COLO668 (cell line): Measurements from ENCODE around the gene SLC31A1.
"Not testable (repeated sequence)": the region's sequence is repeated elsewhere in the genome, so short reads cannot be mapped to it uniquely, and the experiment has no call there.

Source experiments
- DNase-seq: peaks from one replicate; lab custom pipeline; 2025; ENCODE audit not compliant: unreplicated experiment; lab: John Stamatoyannopoulos, UW

The SLC31A1 gene

GRCh38 chr9:113258282-113258681 lies 36.9 kb downstream of the SLC31A1 start:
- DNase-seq: no peak

- no peak for DNase-seq
Observed at GRCh38 chr9:113261917-113262671, 40.8 kb downstream of the SLC31A1 start.

GRCh38 chr9:113266174-113266573 lies 44.8 kb downstream of the SLC31A1 start:
- no peak for DNase-seq

GRCh38 chr9:113267911-113268566 lies 46.7 kb downstream of the SLC31A1 start:
- DNase-seq: no peak

- DNase-seq: no peak
Observed at GRCh38 chr9:113269355-113269754, 48.0 kb downstream of the SLC31A1 start.

GRCh38 chr9:113269871-113270270 lies 48.5 kb downstream of the SLC31A1 start:
- DNase-seq: no peak

GRCh38 chr9:113274474-113275156 lies 53.3 kb downstream of the SLC31A1 start:
- DNase-seq: peak; percentile 23

- peak; percentile 98 for DNase-seq
Observed at GRCh38 chr9:113275157-113276131, 54.1 kb downstream of the SLC31A1 start, which contains the start of the genes CDC26 and PRPF4. TSS of gene CDC26 (minus strand) at chr9:113275572. CDS start at chr9:113272507, 3,065 bp downstream. TSS of gene PRPF4 (plus strand) at chr9:113275658. CDS start at chr9:113275744, 86 bp downstream.

GRCh38 chr9:113278840-113279239 lies 57.5 kb downstream of the SLC31A1 start:
- DNase-seq: no peak

GRCh38 chr9:113281356-113281755 lies 60.0 kb downstream of the SLC31A1 start:
- no peak for DNase-seq

GRCh38 chr9:113289091-113289490 lies 67.7 kb downstream of the SLC31A1 start:
- no peak for DNase-seq

- DNase-seq: no peak
Observed at GRCh38 chr9:113290052-113290607, 68.8 kb downstream of the SLC31A1 start.

GRCh38 chr9:113293285-113293878 lies 72.0 kb downstream of the SLC31A1 start:
- DNase-seq: no peak

- not testable (repeated sequence) for DNase-seq
Observed at GRCh38 chr9:113296247-113296646, 74.9 kb downstream of the SLC31A1 start.

- DNase-seq: no peak
Observed at GRCh38 chr9:113296796-113297558, 75.6 kb downstream of the SLC31A1 start.

GRCh38 chr9:113298311-113298710 lies 77.0 kb downstream of the SLC31A1 start:
- no peak for DNase-seq

- peak; percentile 96 for DNase-seq
Observed at GRCh38 chr9:113298924-113299770, 77.8 kb downstream of the SLC31A1 start.

GRCh38 chr9:113299800-113300292 lies 78.5 kb downstream of the SLC31A1 start:
- peak; percentile 63 for DNase-seq
